NB4 (cell line): ENCODE results near the gene GULP1.

Source experiments
- POLR2A ChIP-seq: IDR thresholded peaks from 2 replicates; pipeline ENCODE4 v1.6.1; 2011; ENCODE audit warnings: mild to moderate bottlenecking; ENCODE audit not compliant: insufficient read length; ENCODE audit errors: extremely low read depth
- TF ChIP-seq, protein P1 (sequence below): IDR thresholded peaks from one replicate; pipeline ENCODE4 v1.5.1; 2012; ENCODE audit warnings: low read depth, low read length
- TF ChIP-seq, protein P2 (sequence below): IDR thresholded peaks from 2 replicates; pipeline ENCODE4 v1.6.1; 2011; ENCODE audit warnings: low read depth, low read length

DNA sequence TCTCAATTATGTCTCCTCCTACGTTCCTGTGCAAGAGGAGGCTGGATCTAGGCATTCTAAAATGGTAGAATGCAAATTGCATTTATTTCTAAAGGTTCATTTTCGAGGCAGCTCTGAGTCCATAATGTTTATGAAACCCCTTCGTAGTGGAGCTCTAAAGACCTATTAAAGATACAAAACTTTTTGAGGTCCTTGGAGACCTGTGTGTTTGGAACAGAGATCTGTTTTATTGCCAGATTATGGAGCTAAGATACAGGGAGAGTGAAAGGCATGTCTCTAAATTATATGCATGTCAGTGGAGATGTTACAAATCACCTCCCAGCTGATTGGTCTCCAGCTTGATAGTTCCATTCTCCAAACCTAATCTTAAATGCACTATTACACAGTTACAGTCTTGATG, 335.8 kb downstream of the GULP1 start:
- TF ChIP-seq, protein P1, sequence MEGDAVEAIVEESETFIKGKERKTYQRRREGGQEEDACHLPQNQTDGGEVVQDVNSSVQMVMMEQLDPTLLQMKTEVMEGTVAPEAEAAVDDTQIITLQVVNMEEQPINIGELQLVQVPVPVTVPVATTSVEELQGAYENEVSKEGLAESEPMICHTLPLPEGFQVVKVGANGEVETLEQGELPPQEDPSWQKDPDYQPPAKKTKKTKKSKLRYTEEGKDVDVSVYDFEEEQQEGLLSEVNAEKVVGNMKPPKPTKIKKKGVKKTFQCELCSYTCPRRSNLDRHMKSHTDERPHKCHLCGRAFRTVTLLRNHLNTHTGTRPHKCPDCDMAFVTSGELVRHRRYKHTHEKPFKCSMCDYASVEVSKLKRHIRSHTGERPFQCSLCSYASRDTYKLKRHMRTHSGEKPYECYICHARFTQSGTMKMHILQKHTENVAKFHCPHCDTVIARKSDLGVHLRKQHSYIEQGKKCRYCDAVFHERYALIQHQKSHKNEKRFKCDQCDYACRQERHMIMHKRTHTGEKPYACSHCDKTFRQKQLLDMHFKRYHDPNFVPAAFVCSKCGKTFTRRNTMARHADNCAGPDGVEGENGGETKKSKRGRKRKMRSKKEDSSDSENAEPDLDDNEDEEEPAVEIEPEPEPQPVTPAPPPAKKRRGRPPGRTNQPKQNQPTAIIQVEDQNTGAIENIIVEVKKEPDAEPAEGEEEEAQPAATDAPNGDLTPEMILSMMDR = no peak
- TF ChIP-seq, protein P2, sequence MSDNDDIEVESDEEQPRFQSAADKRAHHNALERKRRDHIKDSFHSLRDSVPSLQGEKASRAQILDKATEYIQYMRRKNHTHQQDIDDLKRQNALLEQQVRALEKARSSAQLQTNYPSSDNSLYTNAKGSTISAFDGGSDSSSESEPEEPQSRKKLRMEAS = no peak
- TF ChIP-seq POLR2A = no peak
